Measurements from ENCODE around the gene FIGN. TPM values are rescaled to one million over a fixed set of nuclear protein-coding genes. Genes with fewer than 3 reads are reported as not detected.
A peak's percentile ranks its signal among the peaks of the same experiment; 100 is the strongest.

Gene FIGN
- total and polyA plus RNA-seq, 4 donors = 1.1 to 7.8 (median 5.1) TPM

DNA sequence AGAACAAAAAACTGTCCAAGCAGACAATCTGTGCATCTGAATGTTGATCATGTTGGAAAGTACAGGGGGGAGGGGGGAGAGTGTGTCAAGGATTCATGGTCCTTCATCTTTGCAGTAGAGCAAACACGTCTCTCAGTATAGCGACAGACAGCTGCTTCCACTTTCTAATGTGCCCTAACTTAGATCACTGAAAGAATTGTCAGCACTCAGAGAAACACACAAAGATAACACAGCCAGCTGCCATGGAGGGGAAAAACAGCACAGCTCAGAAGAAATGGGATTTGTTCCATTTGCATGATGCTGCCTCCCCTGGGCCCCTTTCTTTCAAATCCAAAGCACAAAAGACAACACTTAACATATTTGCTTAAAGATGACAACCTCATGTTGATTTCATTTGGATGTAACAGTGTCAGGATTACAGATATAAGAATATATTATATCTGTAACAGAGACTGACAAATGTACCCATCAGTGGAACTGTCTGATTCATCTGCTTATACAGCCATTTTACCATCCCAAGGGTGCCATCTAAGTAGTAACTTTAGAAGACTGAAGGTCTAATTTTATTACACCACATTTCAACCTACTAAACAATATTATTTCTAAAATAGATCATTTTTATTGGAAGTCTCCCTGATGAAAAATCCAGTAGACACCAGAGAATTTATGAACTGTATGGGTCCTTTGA lies 17.7 kb downstream of the FIGN start:
- Histone ChIP-seq H3K27ac (ENCODE audit: low read depth in 1 of 2, low read length in 2 of 2) (peak overlapping the region in 1 of 2 donors; percentile 2), H3K4me1 (ENCODE audit: control insufficient read depth in 4 of 4, insufficient read depth in 4 of 4, low read length in 3 of 4) (peaks cover 2 to 36% (median 26%) of the 10 kb centered on the region in 4 donors), H3K36me3 (ENCODE audit: control insufficient read depth in 4 of 4, insufficient read depth in 3 of 4, low read depth in 1 of 4, low read length in 3 of 4) (no peaks in the 10 kb centered on the region), H3K4me3 (ENCODE audit: low read depth in 1 of 3, low read length in 3 of 3) (no peak overlapping the region), H3K9me3 (ENCODE audit: control insufficient read depth in 4 of 4, low read length in 3 of 4) (no peaks in the 10 kb centered on the region), H3K9ac (ENCODE audit: low read depth in 1 of 2, low read length in 2 of 2) (no peak overlapping the region), H3K27me3 (ENCODE audit: control insufficient read depth in 4 of 4, insufficient read depth in 4 of 4, low read length in 3 of 4) (no peaks in the 10 kb centered on the region)
- WGBS = 51% methylated on average over 2 of the region's 2 CpGs
- no peak for TF ChIP-seq EGR1 (IDR thresholded peaks at IDR 0.05; ENCODE audit: low read depth in 2 of 2)
- TF ChIP-seq, protein P1, sequence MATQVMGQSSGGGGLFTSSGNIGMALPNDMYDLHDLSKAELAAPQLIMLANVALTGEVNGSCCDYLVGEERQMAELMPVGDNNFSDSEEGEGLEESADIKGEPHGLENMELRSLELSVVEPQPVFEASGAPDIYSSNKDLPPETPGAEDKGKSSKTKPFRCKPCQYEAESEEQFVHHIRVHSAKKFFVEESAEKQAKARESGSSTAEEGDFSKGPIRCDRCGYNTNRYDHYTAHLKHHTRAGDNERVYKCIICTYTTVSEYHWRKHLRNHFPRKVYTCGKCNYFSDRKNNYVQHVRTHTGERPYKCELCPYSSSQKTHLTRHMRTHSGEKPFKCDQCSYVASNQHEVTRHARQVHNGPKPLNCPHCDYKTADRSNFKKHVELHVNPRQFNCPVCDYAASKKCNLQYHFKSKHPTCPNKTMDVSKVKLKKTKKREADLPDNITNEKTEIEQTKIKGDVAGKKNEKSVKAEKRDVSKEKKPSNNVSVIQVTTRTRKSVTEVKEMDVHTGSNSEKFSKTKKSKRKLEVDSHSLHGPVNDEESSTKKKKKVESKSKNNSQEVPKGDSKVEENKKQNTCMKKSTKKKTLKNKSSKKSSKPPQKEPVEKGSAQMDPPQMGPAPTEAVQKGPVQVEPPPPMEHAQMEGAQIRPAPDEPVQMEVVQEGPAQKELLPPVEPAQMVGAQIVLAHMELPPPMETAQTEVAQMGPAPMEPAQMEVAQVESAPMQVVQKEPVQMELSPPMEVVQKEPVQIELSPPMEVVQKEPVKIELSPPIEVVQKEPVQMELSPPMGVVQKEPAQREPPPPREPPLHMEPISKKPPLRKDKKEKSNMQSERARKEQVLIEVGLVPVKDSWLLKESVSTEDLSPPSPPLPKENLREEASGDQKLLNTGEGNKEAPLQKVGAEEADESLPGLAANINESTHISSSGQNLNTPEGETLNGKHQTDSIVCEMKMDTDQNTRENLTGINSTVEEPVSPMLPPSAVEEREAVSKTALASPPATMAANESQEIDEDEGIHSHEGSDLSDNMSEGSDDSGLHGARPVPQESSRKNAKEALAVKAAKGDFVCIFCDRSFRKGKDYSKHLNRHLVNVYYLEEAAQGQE (IDR thresholded peaks at IDR 0.05) = no peak
- no peak for DNase-seq (ENCODE audit: low spot score)

DNA sequence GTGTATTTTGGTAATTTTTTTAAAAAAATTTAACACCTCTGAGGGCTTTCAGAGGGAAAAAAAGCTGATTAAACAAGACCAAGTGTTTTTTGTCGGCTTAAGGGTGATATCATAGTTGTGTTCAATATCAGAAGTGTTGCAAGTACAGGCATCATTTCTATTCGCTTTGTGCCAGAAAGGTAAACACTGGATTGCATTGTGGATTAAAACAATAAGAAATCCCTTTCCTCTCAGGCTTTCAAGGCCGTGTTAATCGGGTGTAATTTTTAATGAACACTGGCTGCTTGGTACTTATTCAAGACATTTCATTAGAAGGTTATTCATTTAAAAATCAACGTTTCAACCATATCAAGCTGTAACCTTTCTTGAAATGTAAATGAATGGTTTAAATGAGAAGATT lies 18.3 kb downstream of the FIGN start:
- H3K36me3 ChIP-seq (ENCODE audit: control insufficient read depth in 4 of 4, insufficient read depth in 3 of 4, low read depth in 1 of 4, low read length in 3 of 4) = no peaks in the 10 kb centered on the region
- no peak overlapping the region for H3K9ac ChIP-seq (ENCODE audit: low read depth in 1 of 2, low read length in 2 of 2)
- H3K27ac ChIP-seq (ENCODE audit: low read depth in 1 of 2, low read length in 2 of 2) = peak overlapping the region in 1 of 2 donors; percentile 48
- no peak overlapping the region for H3K4me3 ChIP-seq (ENCODE audit: low read depth in 1 of 3, low read length in 3 of 3)
- H3K27me3 ChIP-seq (ENCODE audit: control insufficient read depth in 4 of 4, insufficient read depth in 4 of 4, low read length in 3 of 4) = no peaks in the 10 kb centered on the region
- H3K4me1 ChIP-seq (ENCODE audit: control insufficient read depth in 4 of 4, insufficient read depth in 4 of 4, low read length in 3 of 4) = peaks cover 2 to 36% (median 26%) of the 10 kb centered on the region in 4 donors
- 33% methylated on average over 5 of the region's 5 CpGs for WGBS
- no peaks in the 10 kb centered on the region for H3K9me3 ChIP-seq (ENCODE audit: control insufficient read depth in 4 of 4, low read length in 3 of 4)
- no peak for TF ChIP-seq EGR1 (IDR thresholded peaks at IDR 0.05; ENCODE audit: low read depth in 2 of 2)
- TF ChIP-seq NR2F2 (IDR thresholded peaks at IDR 0.05) = no peak
- peak; percentile 65 for TF ChIP-seq FOXA1 (IDR thresholded peaks at IDR 0.05)
- TF ChIP-seq RXRA (IDR thresholded peaks at IDR 0.05) = no peak
- TF ChIP-seq, protein P2, sequence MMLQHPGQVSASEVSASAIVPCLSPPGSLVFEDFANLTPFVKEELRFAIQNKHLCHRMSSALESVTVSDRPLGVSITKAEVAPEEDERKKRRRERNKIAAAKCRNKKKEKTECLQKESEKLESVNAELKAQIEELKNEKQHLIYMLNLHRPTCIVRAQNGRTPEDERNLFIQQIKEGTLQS (IDR thresholded peaks at IDR 0.05) = peak; percentile 20
- TF ChIP-seq FOXA2 (IDR thresholded peaks at IDR 0.05) = peak; percentile 87
- no peak for TF ChIP-seq YY1 (IDR thresholded peaks at IDR 0.05)
- TF ChIP-seq JUND (IDR thresholded peaks at IDR 0.05) = peak in 1 of 2 donors; percentile 43
- TF ChIP-seq, protein P3, sequence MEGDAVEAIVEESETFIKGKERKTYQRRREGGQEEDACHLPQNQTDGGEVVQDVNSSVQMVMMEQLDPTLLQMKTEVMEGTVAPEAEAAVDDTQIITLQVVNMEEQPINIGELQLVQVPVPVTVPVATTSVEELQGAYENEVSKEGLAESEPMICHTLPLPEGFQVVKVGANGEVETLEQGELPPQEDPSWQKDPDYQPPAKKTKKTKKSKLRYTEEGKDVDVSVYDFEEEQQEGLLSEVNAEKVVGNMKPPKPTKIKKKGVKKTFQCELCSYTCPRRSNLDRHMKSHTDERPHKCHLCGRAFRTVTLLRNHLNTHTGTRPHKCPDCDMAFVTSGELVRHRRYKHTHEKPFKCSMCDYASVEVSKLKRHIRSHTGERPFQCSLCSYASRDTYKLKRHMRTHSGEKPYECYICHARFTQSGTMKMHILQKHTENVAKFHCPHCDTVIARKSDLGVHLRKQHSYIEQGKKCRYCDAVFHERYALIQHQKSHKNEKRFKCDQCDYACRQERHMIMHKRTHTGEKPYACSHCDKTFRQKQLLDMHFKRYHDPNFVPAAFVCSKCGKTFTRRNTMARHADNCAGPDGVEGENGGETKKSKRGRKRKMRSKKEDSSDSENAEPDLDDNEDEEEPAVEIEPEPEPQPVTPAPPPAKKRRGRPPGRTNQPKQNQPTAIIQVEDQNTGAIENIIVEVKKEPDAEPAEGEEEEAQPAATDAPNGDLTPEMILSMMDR (IDR thresholded peaks at IDR 0.05; ENCODE audit: low read depth, low read length, missing input control) = no peak
- peak in 1 of 2 donors; percentile 12 for TF ChIP-seq HNF4A (conservative IDR thresholded peaks at IDR 0.05)
- TF ChIP-seq SP1 (IDR thresholded peaks at IDR 0.05) = no peak
- DNase-seq (ENCODE audit: low spot score) = no peak

DNA sequence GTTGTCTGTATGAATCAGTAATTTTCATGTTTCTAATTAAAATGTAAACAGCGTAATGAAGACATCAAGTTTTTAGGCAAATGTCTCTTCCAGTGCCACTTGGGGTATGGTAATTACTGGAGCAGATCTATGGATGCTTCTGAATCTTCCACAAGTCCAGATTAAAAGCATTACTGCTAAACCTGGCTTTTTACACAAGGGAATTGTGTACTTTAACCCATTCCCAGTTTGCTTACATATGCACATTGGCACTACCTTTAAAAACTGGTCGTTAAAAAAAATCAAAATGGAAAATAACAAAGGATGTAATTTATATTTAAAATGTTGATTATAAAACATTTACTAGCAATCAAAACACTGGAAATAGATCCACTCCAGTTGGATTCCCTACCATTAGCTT lies 19.7 kb downstream of the FIGN start:
- Histone ChIP-seq H3K27ac (ENCODE audit: low read depth in 1 of 2, low read length in 2 of 2) (no peak overlapping the region), H3K27me3 (ENCODE audit: control insufficient read depth in 4 of 4, insufficient read depth in 4 of 4, low read length in 3 of 4) (no peaks in the 10 kb centered on the region), H3K36me3 (ENCODE audit: control insufficient read depth in 4 of 4, insufficient read depth in 3 of 4, low read depth in 1 of 4, low read length in 3 of 4) (no peaks in the 10 kb centered on the region), H3K9me3 (ENCODE audit: control insufficient read depth in 4 of 4, low read length in 3 of 4) (no peaks in the 10 kb centered on the region), H3K4me3 (ENCODE audit: low read depth in 1 of 3, low read length in 3 of 3) (no peak overlapping the region), H3K9ac (ENCODE audit: low read depth in 1 of 2, low read length in 2 of 2) (no peak overlapping the region), H3K4me1 (ENCODE audit: control insufficient read depth in 4 of 4, insufficient read depth in 4 of 4, low read length in 3 of 4) (peaks cover 2 to 36% (median 27%) of the 10 kb centered on the region in 4 donors)
- 56% methylated on average over 2 of the region's 2 CpGs for WGBS
- TF ChIP-seq YY1 (IDR thresholded peaks at IDR 0.05) (no peak), HNF4A (conservative IDR thresholded peaks at IDR 0.05) (peak; percentile 36)
- TF ChIP-seq, protein P3 (IDR thresholded peaks at IDR 0.05; ENCODE audit: low read depth, low read length, missing input control) = no peak
- DNase-seq (ENCODE audit: low spot score) = no peak

All from liver (tissue), 9 donors.